OCI-M2 (cell line): ENCODE data around the gene FAM83G.
"Not testable (repeated sequence)": the region's sequence is repeated elsewhere in the genome, so short reads cannot be mapped to it uniquely, and the experiment has no call there.

Experiments used
- DNase-seq: peaks from one replicate; lab custom pipeline; 2025; ENCODE audit not compliant: unreplicated experiment; lab: John Stamatoyannopoulos, UW

FAM83G gene

DNA sequence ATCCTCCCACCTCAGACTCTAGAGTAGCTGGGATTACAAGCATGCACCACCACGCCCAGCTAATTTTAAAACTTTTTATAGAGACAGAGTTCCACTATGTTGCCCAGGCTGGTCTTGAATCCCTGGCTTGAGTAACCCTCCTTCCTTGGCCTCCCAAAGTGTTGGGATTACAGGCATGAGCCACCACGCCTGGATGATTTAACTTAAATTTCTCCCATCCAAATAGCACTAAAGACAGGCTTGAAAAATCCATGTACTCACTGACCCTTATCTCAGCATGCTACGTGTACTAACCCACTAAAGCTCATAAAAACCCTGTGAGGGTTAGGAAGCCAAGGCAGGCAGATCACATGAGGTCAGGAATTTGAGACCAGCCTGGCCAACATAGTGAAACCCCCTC lies 48.0 kb downstream of the FAM83G start:
- no peak for DNase-seq

DNA sequence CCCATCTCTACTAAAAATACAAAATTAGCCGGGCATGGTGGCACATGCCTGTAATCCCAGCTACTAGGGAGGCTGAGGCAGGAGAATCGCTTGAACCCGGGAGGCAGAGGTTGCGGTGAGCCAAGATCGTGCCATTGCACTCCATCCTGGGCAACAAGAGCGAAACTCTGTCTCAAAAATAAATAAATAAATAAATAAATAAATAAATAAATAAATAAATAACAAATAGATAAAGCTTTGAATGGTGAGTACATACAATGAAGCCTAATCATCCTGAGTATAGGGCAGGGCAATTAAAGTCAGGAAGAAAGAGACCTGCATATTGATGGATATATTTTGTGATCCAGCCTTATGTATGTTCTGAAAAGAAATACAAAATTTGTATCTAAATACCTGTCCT lies 48.5 kb downstream of the FAM83G start:
- DNase-seq: not testable (repeated sequence)

GRCh38 chr17:18955009-18955408 lies 49.6 kb downstream of the FAM83G start:
- no peak for DNase-seq

GRCh38 chr17:18954321-18954720 lies 50.2 kb downstream of the FAM83G start:
- DNase-seq: no peak

GRCh38 chr17:18953231-18953728 lies 51.3 kb downstream of the FAM83G start:
- DNase-seq: no peak

DNA sequence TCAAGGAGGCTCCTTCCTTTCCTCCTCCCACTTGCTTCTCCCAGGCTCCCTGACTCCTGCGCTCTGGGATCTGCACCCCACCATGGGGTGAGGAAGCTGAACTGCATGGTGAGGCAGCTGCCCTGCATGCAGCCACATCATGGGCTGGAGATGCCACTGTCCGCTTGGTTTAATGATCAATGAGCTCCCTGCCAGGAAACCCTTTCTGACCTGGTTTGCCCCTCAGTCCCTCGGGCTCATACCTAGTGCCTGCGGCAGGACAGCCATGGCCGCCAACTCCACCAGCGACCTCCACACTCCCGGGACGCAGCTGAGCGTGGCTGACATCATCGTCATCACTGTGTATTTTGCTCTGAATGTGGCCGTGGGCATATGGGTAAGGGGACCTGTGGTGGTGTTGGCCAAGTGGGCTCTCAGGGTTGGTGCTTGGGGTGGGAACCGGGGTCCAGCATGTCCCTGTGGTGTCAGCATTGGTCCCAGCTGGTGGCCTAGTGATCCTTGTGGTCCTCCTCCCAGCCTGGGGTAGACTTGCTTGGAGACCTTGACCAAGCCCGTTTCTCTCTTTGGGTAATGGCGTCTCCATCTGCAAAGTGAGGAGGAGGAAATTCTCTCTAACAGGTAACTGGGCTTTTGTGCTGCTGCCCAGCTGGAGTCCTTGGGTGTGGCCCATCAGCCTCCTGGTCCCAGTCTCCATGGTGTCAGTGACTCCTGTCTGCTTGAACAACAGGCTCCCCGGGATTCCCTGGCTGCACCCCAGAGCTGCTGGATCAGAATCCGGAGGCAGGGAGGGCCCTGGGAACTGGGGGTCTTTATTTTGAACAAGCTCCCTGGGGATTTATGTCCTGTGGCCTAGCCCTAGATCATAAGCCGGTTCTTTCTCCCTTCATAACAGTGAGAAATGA lies 52.4 kb downstream of the FAM83G start, which contains the start of gene SLC5A10:
SLC5A10 (plus strand) TSS at position 225 of the 902 bp plus-strand sequence; CDS start at position 266, 41 bp downstream.
- DNase-seq: no peak

DNA sequence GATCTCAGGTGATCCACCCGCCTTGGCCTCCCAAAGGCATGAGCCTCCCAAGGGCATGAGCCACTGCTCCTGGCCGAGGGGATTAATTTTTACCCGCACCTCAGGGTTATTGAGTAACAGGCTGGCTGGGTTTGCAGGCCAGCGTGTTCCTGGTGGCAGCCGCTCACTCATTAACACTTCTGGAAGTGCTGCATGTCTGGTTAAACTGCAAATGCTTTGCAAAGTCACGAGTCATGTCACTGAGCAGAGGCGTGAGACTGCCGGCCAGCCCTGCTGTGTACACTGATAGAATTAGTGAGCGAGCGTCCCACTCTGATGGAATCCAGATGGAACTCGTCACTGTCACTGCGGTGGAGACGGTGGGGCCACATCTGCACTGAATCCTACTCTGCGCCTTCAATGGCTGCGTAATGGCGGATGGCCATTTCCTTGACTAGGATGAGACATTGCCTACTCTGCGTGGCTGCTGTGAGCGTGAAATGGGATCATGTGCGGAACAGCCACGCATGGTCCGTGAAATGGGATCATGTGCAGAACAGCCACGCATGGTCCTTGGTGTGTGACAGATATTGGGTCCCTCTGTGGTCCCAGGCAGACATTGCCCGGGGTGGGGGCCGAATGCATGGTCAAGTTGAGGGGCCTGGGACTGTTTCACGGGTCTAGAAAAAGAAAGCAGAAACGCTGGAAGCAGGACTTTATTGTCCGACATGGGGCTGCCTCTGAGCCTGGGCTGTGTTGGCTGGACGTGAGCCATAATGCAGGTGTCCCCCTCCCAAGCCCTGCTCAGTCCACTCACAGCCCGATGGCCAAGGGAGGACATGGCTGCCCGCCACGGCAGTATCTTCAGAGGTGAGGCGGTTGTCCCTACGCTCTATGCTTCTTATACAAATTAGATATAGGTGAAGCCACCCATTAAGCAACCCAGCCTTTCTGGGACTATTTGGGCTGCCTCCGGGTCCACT lies 53.3 kb downstream of the FAM83G start:
- DNase-seq: no peak

DNA sequence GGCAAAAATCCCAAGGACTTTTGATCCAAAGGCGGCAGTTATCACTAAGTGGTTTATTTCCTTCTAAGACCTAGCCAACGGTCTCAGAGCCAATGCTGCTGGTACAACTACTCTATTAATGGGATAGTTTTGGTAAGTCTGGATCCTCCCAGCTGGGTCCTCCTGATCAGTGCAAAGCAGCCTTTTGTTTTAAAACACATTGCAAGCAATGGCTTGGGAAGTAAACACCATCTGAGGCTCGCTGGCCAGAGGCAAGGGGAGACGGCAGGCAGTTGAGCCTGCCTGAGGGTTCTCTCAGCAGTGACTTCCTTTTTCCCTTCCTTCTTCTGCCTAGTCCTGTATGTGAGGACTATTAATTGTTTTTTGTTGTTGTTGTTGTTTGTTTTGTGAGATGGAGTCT lies 54.2 kb downstream of the FAM83G start:
- no peak for DNase-seq

DNA sequence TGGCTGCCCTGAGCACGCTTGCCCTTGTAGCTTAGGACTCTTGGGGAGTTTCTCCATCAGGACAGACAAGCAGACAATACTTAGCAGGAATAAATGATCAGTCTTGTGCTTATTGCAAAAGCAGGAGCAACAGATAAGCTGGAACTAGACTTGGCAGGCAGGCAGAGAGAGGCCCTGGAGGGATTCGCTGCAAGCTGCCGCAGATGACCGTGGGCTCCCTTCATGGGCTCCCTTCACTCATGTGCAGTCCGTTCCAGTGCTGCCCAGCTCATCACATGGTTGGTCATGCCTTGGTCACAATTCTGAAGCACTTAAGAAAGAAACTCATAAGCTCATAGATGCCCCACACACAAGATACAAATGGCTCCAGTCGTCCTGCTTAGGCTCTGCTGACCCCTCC lies 55.0 kb downstream of the FAM83G start:
- DNase-seq: no peak

GRCh38 chr17:18948476-18949006 lies 56.0 kb downstream of the FAM83G start:
- DNase-seq: no peak

DNA sequence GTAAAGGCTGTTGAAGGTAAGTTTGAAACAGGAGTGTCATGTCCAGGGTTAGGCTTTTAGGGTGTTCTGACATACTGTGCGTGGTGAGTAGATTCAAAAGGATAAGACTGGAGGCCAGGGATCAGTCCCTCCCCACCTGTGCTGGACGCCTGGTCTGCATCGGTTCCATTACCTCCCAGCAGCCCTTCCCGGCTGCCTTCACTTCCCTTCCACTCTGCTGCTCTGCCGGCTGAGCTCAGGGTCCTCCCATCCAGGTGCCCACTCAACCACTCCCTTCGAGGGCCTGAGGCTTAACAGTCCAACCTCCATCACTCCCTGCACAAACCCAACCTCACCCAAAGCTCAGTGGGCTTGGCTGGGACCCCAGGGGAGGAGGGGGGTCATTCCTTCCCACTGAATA lies 56.7 kb downstream of the FAM83G start:
- DNase-seq: no peak

DNA sequence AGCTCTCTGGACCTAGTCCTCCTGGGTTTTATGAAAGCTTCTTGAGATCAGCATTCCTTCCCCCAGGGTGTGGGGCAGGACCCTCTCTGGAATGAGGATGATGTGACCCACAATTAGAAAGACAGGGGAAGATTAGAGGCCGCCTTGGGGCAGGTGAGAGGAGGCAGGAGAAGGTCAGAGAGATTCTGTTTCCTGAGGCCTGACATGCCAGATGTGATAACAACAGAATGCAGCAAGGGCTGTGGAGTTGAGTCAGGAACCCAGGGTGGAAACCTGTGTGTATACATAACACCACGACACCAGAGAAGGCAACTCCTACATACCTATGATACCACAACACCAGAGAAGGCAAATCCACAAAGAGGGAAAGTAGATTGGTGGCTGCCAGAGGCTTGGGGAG lies 58.0 kb downstream of the FAM83G start:
- DNase-seq: no peak

DNA sequence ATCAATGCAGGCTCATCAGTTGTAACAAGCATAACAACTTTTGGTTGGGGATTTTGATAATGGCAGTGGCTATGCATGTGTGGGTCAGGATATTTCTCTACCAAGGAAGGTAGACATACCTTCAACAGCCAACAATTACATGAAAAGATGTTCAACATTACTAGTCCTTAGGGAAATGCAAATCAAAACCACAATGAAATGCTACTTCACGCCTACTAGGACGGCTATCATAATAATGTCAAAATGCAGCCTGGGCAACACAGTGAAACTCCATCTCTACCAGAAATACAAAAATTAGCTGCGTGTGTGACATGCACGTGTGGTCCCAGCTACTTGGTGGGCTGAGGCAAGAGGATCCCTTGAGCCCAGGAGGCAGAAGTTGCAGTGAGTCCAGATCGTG lies 59.9 kb downstream of the FAM83G start:
- no peak for DNase-seq

DNA sequence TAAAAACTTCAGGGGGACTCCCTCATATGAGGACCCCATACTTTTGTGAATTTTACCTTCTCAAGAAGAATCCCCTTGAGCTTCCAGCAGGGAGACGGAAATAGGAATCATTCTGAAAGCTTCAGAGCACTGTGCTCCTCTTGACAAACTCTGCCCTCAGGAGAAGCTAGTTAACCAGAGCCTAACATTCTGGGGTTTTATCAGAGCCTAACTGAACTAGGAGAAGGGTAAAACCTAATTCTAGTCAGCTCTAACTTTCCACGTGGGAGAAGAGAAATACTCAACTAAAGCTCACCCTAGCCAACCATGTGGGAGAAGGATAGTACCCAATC lies 65.9 kb downstream of the FAM83G start:
- no peak for DNase-seq

DNA sequence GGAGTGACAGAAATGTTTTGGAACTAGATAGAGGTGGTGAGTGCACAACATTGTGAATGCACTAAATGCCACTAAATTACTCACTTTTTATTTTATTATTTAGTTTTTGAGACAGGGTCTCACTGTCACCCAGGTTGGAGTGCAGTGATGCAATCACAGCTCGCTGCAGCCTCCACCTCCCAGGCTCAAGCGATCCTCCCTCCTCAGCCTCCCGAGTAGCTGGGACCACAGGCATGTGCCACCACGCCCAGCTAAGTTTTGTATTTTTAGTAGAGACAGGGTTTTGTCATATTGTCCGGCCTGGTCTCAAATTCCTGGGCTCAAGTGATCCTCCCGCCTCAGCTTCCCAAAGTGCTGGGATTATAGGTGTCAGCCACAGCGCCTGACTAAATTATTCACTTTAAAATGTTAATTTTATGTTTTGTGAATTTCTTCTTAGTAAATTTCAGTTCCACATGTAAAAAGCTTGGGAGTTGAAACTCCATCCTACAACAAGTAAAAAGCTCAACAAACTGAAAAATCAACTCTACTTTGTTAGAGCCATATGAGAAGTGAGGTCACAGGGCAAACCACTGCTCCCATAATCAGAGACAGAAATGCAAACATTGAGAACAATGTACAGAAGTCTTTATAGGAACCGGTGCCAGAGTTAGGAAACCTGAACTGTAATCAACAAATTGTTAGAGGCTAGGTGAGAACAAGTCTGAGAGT lies 66.4 kb downstream of the FAM83G start:
- DNase-seq: no peak

DNA sequence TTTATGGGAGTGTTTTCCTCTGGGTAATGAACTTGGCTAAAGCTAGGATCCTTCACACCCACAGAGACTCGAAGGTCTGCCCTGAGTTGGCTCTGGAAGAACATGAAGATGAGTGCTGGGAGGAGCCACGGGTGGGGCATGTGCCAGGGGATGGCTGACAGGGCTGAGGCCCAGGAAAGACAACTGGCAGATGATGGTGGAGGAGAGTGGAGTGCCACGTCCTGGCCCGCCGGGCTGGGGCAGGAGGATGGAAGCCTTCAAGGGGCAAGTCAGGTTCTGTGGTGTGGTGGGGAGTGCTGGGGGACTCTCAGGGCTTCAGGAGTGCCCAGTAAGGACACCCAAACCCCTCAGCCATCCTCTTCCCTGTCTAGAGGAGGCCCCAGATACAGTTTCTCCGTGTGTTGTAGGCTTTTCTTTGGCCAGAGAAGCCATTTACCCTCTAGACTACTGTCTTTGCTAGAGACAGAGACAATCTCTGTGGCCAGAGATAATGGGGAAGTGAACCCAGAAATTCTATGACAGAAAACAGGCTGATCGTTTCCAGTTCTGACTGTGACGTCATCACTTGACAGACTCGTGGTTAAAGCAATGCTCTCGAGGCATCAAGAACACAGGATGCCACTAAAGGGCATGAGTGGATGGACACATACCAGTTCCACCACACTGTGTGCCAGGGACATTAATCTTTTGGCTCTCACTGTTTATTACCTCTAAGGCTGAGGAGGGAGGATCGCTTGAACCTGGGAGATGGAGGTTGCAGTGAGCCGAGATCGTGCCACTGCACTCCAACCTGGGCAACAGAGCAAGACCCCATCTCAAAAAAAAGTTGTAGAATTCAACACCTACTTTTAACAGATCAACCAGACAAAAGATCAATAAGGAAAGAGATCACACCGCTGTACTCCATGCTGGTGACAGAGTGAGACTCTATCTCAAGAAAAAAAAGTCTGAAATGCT lies 71.2 kb downstream of the FAM83G start:
- DNase-seq: no peak

GRCh38 chr17:18932360-18933055 lies 72.1 kb downstream of the FAM83G start:
- no peak for DNase-seq

GRCh38 chr17:18928628-18929125 lies 75.9 kb downstream of the FAM83G start:
- DNase-seq: no peak

- DNase-seq: no peak
Observed at GRCh38 chr17:18925187-18925586, 79.4 kb downstream of the FAM83G start.
